DLD1 (cell line): ENCODE results near the gene ICAM5.
"Not testable (repeated sequence)": the region's sequence is repeated elsewhere in the genome, so short reads cannot be mapped to it uniquely, and the experiment has no call there.

Experiments used
- in situ Hi-C: cut with HindIII; loops from 2 replicates; pipeline ENCODE4 v1.10.0; 2017; ENCODE audit warnings: low sequenced_read_pairs

ICAM5 gene

GRCh38 chr19:10289836-10290356, at the start of gene ICAM5:
Gene ICAM5 (plus strand): TSS chr19:10289952. CDS start chr19:10290044, 92 bp downstream.
- in situ Hi-C loops, result no loop called here

DNA sequence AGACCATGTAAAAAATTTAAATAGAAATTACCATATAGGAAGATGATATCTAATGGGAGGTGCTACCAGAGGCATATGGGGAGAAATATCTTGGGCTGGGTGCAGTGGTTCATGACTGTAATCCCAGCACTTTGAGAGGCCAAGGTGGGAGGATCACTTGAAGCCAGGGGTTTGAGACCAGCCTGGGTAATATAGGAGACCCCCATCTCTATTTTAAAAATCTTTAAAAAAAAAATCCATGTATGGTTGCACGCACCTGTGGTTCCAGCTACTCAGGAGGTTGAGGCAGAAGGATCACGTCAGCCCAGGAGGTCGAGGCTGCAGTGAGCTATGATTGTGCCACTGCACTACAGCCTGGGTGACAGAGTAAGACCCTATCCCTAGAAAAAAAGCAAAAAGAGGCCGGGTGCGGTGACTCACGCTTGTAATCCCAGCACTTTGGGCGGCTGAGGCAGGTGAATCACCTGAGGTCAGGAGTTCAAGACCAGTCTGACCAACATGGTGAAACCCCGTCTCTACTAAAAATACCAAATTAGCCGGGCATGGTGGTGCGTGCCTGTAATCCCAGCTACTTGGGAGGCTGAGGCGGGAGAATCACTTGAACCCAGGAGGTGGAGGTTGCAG, 47.8 kb upstream of the ICAM5 start:
- in situ Hi-C loops, result not testable (repeated sequence)

- in situ Hi-C loops, result no loop called here
Observed at GRCh38 chr19:10243606-10244005, 46.1 kb upstream of the ICAM5 start.

- in situ Hi-C loops, result no loop called here
Observed at GRCh38 chr19:10245189-10245939, 44.4 kb upstream of the ICAM5 start.

DNA sequence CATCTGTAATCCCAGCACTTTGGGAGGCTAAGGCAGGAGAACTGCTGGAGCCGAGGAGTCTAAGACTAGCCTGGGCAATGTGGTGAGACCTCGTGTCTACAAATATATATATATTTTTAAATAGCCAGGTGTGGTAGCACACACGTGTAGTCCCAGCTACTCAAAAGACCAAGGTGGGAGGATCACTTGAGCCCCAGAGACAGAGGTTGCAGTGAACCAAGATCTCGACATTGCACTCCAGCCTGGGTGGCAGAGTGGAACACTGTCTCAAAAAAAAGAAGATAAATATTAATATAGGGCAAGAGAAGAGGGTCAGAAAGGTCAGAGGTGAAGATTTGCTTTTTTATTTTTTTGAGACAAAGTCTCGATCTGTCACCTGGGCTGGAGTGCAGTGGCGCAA, 43.2 kb upstream of the ICAM5 start:
- in situ Hi-C loops, result no loop called here

DNA sequence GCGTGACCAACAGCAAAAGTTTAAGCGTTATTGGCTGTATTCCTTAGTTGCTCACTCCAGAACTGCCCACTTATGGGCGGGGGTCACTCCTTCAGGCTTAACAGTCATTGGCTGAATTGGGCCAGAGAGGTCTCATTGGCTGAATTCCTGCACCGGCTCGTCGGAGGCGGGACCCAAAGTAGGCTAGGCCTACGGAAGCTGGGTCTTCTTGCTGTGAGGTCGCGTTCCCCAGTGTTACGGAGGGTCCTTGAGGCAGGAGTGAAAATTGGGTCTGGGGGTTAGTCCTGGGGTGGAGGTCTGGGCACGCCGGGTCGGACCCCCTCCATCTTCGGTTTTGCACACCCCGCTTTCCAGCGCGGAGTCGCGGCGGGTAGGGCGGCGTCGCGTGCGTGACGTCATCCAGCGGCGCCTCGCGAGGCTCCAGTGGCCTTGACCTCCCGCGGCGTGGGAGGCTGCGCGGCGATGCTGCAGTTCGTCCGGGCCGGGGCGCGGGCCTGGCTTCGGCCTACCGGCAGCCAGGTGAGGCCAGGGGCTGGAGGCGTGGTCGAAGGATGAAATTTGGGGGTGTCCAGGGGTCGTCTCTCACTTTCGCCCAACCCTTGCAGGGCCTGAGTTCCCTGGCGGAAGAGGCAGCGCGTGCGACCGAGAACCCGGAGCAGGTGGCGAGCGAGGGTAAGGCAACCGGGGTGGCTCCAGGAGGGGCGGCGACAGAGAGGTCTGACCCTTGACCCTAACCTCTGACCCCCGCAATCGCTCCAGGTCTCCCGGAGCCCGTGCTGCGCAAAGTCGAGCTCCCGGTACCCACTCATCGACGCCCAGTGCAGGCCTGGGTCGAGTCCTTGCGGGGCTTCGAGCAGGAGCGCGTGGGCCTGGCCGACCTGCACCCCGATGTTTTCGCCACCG, 37.7 kb upstream of the ICAM5 start, which contains the start of gene MRPL4:
Gene MRPL4, plus strand, starts transcription at position 423 of the 903 bp plus-strand sequence. Its CDS starts 40 bp downstream, at position 463.
- in situ Hi-C loops, result no loop called here

DNA sequence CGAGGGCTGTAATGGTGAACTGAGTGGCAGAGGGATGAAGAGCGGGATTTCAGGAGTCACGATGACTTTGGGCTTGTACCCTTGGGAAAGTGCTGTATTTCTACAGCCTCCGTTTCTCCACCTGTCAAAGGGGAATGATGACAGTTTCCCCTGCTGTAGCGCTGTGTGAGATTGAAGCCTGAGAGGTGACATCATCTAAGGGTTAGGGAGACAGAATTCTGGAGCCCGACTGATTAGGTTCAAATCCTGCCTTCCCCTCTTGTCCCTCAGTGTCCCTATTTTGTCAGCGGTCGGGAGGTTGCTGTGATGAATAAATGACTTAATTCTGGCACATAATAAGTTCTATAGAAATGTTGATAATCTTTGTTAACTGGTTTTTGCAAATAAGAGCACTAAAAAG, 37.0 kb upstream of the ICAM5 start:
- in situ Hi-C loops, result no loop called here

DNA sequence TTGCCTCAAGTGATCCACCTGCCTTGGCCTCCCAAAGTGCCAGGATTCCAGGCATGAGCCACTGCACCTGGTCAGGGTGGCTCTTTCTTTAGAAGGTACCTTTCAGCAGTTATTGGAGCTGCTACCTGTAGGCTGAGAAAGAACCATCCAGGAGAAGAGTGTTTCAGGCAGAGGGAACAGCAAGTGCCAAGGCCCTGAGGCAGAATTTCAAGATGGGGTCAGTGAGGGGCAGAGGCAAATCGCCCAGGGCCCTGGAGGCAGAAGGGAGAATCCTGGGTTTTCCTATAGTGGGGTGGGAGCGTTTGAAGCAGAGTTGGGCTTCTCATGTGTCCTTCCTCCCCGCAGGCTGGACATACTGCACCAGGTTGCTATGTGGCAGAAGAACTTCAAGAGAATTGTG, 35.5 kb upstream of the ICAM5 start:
- in situ Hi-C loops, result no loop called here

GRCh38 chr19:10255358-10255757, 34.4 kb upstream of the ICAM5 start:
- in situ Hi-C loops, result no loop called here

DNA sequence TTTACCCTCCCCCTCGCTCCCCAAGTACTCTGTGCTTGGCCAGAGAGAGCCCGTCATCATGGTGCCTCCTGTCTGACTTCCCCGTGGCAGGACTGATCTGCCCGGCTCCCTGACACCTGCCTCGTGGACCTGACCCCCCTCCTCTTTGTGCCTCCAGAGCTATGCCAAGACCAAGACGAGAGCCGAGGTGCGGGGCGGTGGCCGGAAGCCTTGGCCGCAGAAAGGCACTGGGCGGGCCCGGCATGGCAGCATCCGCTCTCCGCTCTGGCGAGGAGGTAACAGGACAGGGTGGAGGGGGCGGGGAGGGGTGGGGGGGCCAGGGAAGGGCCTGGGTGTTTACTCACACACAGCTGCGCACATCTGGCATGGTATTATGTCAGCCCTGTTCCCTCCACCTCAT, 33.2 kb upstream of the ICAM5 start:
- in situ Hi-C loops, result no loop called here

GRCh38 chr19:10256970-10257615, 32.7 kb upstream of the ICAM5 start:
- in situ Hi-C loops, result no loop called here

DNA sequence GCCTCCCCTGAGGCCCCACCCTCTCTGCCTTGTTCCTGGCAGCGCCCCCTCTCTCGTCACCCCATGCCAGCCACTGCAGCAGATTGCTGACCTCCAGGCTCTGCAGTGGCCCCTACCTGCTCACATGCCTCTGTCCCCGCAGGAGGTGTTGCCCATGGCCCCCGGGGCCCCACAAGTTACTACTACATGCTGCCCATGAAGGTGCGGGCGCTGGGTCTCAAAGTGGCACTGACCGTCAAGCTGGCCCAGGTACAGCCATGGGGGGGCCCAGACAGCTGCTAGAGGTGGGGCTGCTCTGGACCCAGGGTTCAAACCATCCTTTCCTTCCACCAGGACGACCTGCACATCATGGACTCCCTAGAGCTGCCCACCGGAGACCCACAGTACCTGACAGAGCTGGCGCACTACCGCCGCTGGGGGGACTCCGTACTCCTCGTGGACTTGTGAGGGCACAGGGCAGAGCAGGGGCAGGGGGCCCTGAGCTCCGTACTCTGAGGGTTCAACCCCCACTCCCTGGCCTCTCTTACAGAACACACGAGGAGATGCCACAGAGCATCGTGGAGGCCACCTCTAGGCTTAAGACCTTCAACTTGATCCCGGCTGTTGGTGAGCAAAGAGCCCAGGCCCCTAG, 31.6 kb upstream of the ICAM5 start:
- in situ Hi-C loops, result no loop called here

- in situ Hi-C loops, result no loop called here
Observed at GRCh38 chr19:10259162-10259905, 30.4 kb upstream of the ICAM5 start.

GRCh38 chr19:10260141-10260584, 29.6 kb upstream of the ICAM5 start:
- in situ Hi-C loops, result no loop called here

DNA sequence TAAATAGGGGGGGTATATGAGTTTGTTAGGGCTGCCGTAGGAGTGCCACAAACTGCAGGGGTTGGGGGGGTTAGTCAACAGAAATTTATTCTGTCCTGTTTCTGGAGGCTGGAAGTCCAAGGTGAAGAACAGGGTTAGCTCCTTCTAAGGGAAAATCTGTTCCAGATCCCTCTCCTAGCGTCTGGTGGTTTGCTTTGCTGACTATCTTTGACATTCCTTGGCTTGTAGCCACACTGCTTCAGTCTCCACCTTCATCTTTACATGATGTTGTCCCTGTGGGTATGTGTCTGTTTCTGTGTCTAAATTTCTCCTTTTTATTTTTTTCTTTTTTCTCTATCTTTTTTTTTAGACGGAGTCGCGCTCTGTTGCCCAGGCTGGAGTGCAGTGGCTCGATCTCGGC, 27.0 kb upstream of the ICAM5 start:
- in situ Hi-C loops, result no loop called here

DNA sequence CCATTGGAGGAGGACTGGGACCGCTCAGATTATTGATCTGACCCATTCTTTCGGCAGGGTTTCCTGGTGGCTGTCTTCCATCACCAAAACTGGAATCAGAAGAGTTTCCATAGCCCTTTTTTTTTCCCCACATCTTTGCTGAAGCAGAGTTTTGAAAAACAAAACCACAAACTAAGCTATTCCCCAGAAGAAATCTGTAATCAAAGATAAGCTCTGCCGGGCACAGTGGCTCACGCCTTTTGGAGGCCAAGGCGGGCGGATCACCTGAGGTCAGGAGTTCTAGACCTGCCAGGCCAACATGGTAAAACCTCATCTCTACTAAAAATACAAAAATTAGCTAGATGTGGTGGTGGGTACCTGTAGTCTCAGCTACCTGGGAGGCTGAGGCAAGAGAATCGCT, 23.0 kb upstream of the ICAM5 start:
- in situ Hi-C loops, result no loop called here

GRCh38 chr19:10268071-10268470, 21.7 kb upstream of the ICAM5 start:
- in situ Hi-C loops, result no loop called here

GRCh38 chr19:10269333-10270179, 20.2 kb upstream of the ICAM5 start:
- in situ Hi-C loops, result no loop called here

- in situ Hi-C loops, result no loop called here
Observed at GRCh38 chr19:10270180-10270615, 19.6 kb upstream of the ICAM5 start.
